ENCODE data around the gene FUT3.

The FUT3 gene

DNA sequence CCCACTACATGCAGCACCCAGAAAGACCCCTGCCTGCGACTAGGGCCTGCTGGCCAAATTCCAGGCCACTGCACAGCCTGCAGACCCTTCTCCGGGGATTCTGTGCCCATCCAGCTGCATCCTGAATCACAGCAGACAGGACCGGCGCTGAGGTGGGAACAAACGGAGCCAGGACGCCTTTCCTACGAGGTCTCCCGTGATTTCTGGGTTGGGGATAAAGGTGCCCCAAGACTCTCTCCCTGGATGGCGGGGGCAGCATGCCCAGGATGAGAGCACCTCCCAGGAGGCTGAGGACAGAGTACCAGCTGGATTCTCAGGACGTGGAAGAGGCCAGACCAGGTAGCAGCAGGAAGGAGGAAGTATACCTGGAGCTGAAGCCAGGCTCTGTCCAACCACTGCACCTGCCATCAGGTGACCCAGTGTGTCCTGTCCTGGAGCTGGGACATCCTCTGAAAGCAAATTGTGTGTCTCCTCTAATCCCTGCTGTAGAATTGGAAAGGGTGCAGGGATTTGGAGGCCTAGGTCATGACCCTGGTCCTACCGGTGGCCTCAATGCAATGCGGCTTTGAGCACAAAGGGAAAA lies 22.5 kb upstream of the FUT3 start:
- TF ChIP-seq EZH2 (IDR thresholded peaks at IDR 0.05; ENCODE audit: borderline replicate concordance, low read length), result no peak
- TF ChIP-seq, protein P1, sequence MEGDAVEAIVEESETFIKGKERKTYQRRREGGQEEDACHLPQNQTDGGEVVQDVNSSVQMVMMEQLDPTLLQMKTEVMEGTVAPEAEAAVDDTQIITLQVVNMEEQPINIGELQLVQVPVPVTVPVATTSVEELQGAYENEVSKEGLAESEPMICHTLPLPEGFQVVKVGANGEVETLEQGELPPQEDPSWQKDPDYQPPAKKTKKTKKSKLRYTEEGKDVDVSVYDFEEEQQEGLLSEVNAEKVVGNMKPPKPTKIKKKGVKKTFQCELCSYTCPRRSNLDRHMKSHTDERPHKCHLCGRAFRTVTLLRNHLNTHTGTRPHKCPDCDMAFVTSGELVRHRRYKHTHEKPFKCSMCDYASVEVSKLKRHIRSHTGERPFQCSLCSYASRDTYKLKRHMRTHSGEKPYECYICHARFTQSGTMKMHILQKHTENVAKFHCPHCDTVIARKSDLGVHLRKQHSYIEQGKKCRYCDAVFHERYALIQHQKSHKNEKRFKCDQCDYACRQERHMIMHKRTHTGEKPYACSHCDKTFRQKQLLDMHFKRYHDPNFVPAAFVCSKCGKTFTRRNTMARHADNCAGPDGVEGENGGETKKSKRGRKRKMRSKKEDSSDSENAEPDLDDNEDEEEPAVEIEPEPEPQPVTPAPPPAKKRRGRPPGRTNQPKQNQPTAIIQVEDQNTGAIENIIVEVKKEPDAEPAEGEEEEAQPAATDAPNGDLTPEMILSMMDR (IDR thresholded peaks at IDR 0.05; ENCODE audit: low read length), result no peak
- H3K27me3 ChIP-seq (ENCODE audit: insufficient read depth, low read length), result 0 out of 2 replicates have a peak, but pooled peaks cover 6% of the 10 kb centered on the region
- H3K9ac ChIP-seq (ENCODE audit: low read length), result no peak overlapping the region
- H3F3A ChIP-seq (ENCODE audit: insufficient read depth, low read length), result no peaks in the 10 kb centered on the region
- H3K4me3 ChIP-seq (ENCODE audit: low read depth, low read length, poor library complexity, severe bottlenecking), result no peak overlapping the region
- no peaks in the 10 kb centered on the region for H3K36me3 ChIP-seq (ENCODE audit: insufficient read depth, low read length)
- H3K4me2 ChIP-seq (ENCODE audit: low read length), result no peak overlapping the region
- no peak overlapping the region for H3K27ac ChIP-seq (ENCODE audit: low read depth, low read length, poor library complexity, severe bottlenecking)
- no peaks in the 10 kb centered on the region for H3K79me2 ChIP-seq (ENCODE audit: insufficient read depth, low read length)
- no peaks in the 10 kb centered on the region for H3K4me1 ChIP-seq (ENCODE audit: insufficient read depth, low read length, severe bottlenecking)
- H2AFZ ChIP-seq (ENCODE audit: low read length), result no peak overlapping the region
- H4K20me1 ChIP-seq (ENCODE audit: insufficient read depth, low read length), result no peaks in the 10 kb centered on the region
- no peaks in the 10 kb centered on the region for H3K9me3 ChIP-seq (ENCODE audit: low read length)
- H3K9me2 ChIP-seq (ENCODE audit: low read depth, low read length), result no peaks in the 10 kb centered on the region

DNA sequence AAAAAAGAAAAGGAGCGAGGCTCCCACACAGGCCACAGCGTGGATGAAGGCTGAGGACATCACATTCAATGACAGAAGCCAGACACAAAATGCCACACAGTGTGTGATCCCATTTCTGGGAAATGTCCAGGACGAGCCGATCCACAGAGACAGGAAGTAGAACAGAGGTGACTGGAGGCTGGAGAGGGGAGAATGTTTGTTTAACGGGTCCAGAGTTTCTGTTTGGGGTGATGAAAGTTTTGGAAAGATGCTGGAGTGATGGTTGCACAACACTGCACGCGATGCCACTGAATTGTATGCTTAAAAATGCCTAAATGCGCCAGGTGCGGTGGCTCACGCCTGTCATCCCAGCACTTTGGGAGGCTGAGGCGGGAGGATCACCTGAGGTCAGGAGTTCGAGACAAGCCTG lies 19.7 kb upstream of the FUT3 start:
- no peak overlapping the region for H2AFZ ChIP-seq (ENCODE audit: low read length)
- H3K4me1 ChIP-seq (ENCODE audit: insufficient read depth, low read length, severe bottlenecking), result no peaks in the 10 kb centered on the region
- H3K27me3 ChIP-seq (ENCODE audit: insufficient read depth, low read length), result 0 out of 2 replicates have a peak, but pooled peaks cover 7% of the 10 kb centered on the region
- H4K20me1 ChIP-seq (ENCODE audit: insufficient read depth, low read length), result no peaks in the 10 kb centered on the region
- no peak overlapping the region for H3K9ac ChIP-seq (ENCODE audit: low read length)
- no peaks in the 10 kb centered on the region for H3K79me2 ChIP-seq (ENCODE audit: insufficient read depth, low read length)
- H3K27ac ChIP-seq (ENCODE audit: low read depth, low read length, poor library complexity, severe bottlenecking), result no peak overlapping the region
- no peaks in the 10 kb centered on the region for H3K9me3 ChIP-seq (ENCODE audit: low read length)
- H3K9me2 ChIP-seq (ENCODE audit: low read depth, low read length), result no peaks in the 10 kb centered on the region
- TF ChIP-seq EZH2 (IDR thresholded peaks at IDR 0.05; ENCODE audit: borderline replicate concordance, low read length), result no peak
- TF ChIP-seq, protein P1 (IDR thresholded peaks at IDR 0.05; ENCODE audit: low read length), result no peak
- no peaks in the 10 kb centered on the region for H3K36me3 ChIP-seq (ENCODE audit: insufficient read depth, low read length)
- H3K4me3 ChIP-seq (ENCODE audit: low read depth, low read length, poor library complexity, severe bottlenecking), result no peak overlapping the region
- no peak overlapping the region for H3K4me2 ChIP-seq (ENCODE audit: low read length)
- no peaks in the 10 kb centered on the region for H3F3A ChIP-seq (ENCODE audit: insufficient read depth, low read length)

DNA sequence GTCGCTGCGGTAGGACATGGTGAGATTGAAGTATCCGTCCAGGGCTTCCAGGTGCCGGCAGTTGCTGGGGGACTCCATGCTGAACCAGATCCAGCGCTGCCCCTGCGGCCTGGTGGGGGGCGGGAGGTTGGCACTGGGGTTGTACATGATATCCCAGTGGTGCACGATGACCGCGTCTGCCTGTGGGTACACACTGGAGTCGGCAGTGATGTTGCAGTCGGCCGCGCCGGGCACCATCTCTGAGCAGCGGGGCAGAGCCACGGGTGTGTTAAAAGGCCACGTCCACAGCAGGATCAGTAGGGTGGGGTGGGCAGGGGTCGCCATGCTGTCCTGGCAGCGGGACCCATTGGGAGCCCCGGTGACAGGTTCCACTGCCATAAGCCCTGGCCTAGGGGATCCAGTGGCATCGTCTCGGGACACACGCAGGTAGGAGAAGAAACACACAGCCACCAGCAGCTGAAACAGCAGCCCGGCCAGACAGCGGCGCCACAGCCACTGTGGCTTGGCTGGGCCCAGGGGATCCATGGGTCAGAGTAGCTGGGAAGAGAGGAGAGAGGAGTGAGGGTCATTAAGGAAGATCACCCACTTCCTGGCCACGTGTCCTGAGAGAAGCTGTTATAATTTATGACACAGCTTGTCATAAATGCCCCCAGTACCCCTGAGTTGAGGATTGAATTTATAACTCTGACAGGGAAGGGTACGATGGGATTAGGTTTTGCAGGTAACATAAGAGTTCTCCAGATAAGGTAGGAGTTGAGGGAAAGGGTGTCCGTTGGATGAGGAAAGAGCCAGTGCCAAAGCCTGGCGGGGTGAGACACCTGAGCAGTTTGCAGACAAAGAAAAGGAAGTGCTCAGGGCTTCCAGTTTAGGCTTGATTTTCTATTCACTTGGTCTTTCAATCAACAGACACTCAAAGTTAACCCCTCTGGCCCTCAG lies 16.2 kb upstream of the FUT3 start:
- H3K79me2 ChIP-seq (ENCODE audit: insufficient read depth, low read length), result no peaks in the 10 kb centered on the region
- H3K4me3 ChIP-seq (ENCODE audit: low read depth, low read length, poor library complexity, severe bottlenecking), result no peak overlapping the region
- H3F3A ChIP-seq (ENCODE audit: insufficient read depth, low read length), result no peaks in the 10 kb centered on the region
- no peaks in the 10 kb centered on the region for H3K9me3 ChIP-seq (ENCODE audit: low read length)
- H3K4me2 ChIP-seq (ENCODE audit: low read length), result no peak overlapping the region
- no peak overlapping the region for H3K27ac ChIP-seq (ENCODE audit: low read depth, low read length, poor library complexity, severe bottlenecking)
- TF ChIP-seq, protein P1 (IDR thresholded peaks at IDR 0.05; ENCODE audit: low read length), result no peak
- no peak for TF ChIP-seq EZH2 (IDR thresholded peaks at IDR 0.05; ENCODE audit: borderline replicate concordance, low read length)
- H3K4me1 ChIP-seq (ENCODE audit: insufficient read depth, low read length, severe bottlenecking), result no peaks in the 10 kb centered on the region
- H3K27me3 ChIP-seq (ENCODE audit: insufficient read depth, low read length), result 0 out of 2 replicates have a peak, but pooled peaks cover 4% of the 10 kb centered on the region
- H3K9ac ChIP-seq (ENCODE audit: low read length), result no peak overlapping the region
- H4K20me1 ChIP-seq (ENCODE audit: insufficient read depth, low read length), result no peaks in the 10 kb centered on the region
- no peaks in the 10 kb centered on the region for H3K36me3 ChIP-seq (ENCODE audit: insufficient read depth, low read length)
- H3K9me2 ChIP-seq (ENCODE audit: low read depth, low read length), result no peaks in the 10 kb centered on the region
- H2AFZ ChIP-seq (ENCODE audit: low read length), result no peak overlapping the region

Measured in OCI-LY1 (cell line).